PC-9 (cell line): ENCODE results near the gene BCL2L13. TPM values are rescaled to one million over a fixed set of nuclear protein-coding genes. Genes with fewer than 3 reads are reported as not detected.
A peak's percentile ranks its signal among the peaks of the same experiment; 100 is the strongest.
"Not testable (repeated sequence)": the region's sequence is repeated elsewhere in the genome, so short reads cannot be mapped to it uniquely, and the experiment has no call there.

Source experiments
- BruUV-seq: library from RNA; stranded (reverse); fragments of 400-500 nt; replicated peaks from 2 replicates; lab custom pipeline; 2021; lab: Mats Ljungman, UMichigan
- CTCF ChIA-PET: fragments of 300-600 bp; sonication (Branson Sonifier 250); formaldehyde crosslinking; loops from one replicate; lab custom pipeline; 2022; ENCODE audit warnings: antibody characterized with exemption; lab: Charles Lee
- POLR2A ChIA-PET: fragments of 300-600 bp; sonication (Branson Sonifier 250); formaldehyde crosslinking; loops from one replicate; lab custom pipeline; 2022; ENCODE audit warnings: antibody characterized with exemption; ENCODE audit not compliant: unreplicated experiment; lab: Charles Lee
- DNase-seq, 2 experiments: peaks; one replicate each; pipeline versions ENCODE4 v3.0.0 to v3.0.0-alpha.2; 2015 to 2022; ENCODE audit warnings: mixed read lengths in 1 of 2
- H2AFZ ChIP-seq: fragments of 200-600 bp; sonication (generic); 2 replicates; pipeline ENCODE4 v1.8.1; 2017; ENCODE audit warnings: antibody characterized with exemption
- H3F3A ChIP-seq: fragments of 200-600 bp; sonication (generic); 2 replicates; pipeline ENCODE4 v1.8.1; 2017; ENCODE audit warnings: antibody characterized with exemption, mild to moderate bottlenecking, low read depth; ENCODE audit not compliant: insufficient read depth
- H3K27ac ChIP-seq: fragments of 200-600 bp; sonication (generic); 2 replicates; pipeline ENCODE4 v1.6.1; 2016; ENCODE audit warnings: mixed run types
- H3K27me3 ChIP-seq: fragments of 200-600 bp; sonication (generic); 2 replicates; pipeline ENCODE4 v1.6.1; 2016; ENCODE audit warnings: low read depth, mixed run types; ENCODE audit not compliant: insufficient read depth
- H3K36me3 ChIP-seq: fragments of 200-600 bp; sonication (generic); 2 replicates; pipeline ENCODE4 v1.6.1; 2016; ENCODE audit warnings: low read depth, mixed run types
- H3K4me1 ChIP-seq: fragments of 200-600 bp; sonication (generic); replicated peaks from 2 replicates; pipeline ENCODE4 v1.6.1; 2016; ENCODE audit warnings: mixed run types; ENCODE audit not compliant: insufficient read depth
- H3K4me2 ChIP-seq: fragments of 200-600 bp; sonication (generic); 2 replicates; pipeline ENCODE4 v1.6.1; 2017; ENCODE audit warnings: mixed run types
- H3K4me3 ChIP-seq: fragments of 200-600 bp; sonication (generic); 2 replicates; pipeline ENCODE4 v1.6.1; 2016; ENCODE audit warnings: mixed run types
- H3K79me2 ChIP-seq: fragments of 200-600 bp; sonication (generic); 2 replicates; pipeline ENCODE4 v1.6.1; 2017; ENCODE audit warnings: low read depth, mixed run types
- H3K9me2 ChIP-seq: fragments of 200-600 bp; sonication (generic); 2 replicates; pipeline ENCODE4 v1.8.1; 2017; ENCODE audit warnings: mild to moderate bottlenecking; ENCODE audit not compliant: insufficient read depth
- H3K9me3 ChIP-seq: fragments of 200-600 bp; sonication (generic); 2 replicates; pipeline ENCODE4 v1.8.1; 2016; ENCODE audit warnings: low read depth; ENCODE audit not compliant: insufficient read depth
- H4K20me1 ChIP-seq: fragments of 200-600 bp; sonication (generic); 2 replicates; pipeline ENCODE4 v1.8.1; 2017; ENCODE audit not compliant: insufficient read depth
- EZH2 ChIP-seq: fragments of 200-600 bp; sonication (generic); IDR thresholded peaks from 2 replicates; pipeline ENCODE4 v1.8.0; 2017; ENCODE audit warnings: antibody characterized with exemption, low read depth
- intact Hi-C: fragments of 100-400 bp; cut with micrococcal nuclease; formaldehyde crosslinking; loops from one replicate; pipeline ENCODE4 v1.10.0; 2022; ENCODE audit not compliant: unreplicated experiment
- total RNA-seq: library from RNA; stranded (reverse); gene quantifications from 2 replicates; pipeline ENCODE4 v1.2.3, GENCODE V29; 2021
- TF ChIP-seq, protein P1 (sequence below): fragments of 200-600 bp; sonication (generic); conservative IDR thresholded peaks from 2 replicates; pipeline ENCODE4 v1.6.1; 2017; ENCODE audit warnings: mixed run types, antibody characterized with exemption, mild to moderate bottlenecking, moderate library complexity

BCL2L13 gene
- total RNA-seq, 1 experiment from 2014 or later, result 43.1 TPM

DNA sequence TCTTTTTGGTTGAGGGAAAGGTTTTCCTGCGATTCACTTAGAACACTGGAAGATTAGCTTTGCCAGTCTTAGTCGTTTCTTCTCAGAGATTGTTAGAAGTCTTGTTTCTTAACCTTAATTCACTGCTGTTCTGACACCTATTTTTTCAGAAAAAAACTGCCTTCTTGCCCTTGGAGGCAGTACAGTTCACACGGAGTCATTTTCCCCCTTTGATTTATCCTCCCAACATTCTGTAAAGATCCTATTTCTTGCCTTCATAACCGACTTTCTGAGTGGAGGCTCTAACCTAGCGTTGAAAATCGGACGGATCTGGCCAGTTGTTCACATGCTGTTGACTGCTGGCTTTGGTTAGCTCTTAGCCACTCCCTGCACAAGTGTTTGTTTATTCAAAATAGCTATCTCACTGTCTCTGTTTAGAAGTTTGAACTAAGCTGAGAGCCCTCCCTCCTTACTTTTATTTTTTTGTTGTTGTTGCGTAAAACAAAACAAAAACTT lies 737 bp downstream of the BCL2L13 start:
- H3K9me2 ChIP-seq, result no peaks in the 10 kb centered on the region
- H3F3A ChIP-seq, result peaks cover 25% of the 10 kb centered on the region
- H2AFZ ChIP-seq, result peak overlapping the region; percentile 88; the same call in 1 of the 2 replicates
- no peak for DNase-seq
- peaks cover 20% of the 10 kb centered on the region for H3K79me2 ChIP-seq
- POLR2A ChIA-PET, result interaction anchor here (0.5 to 0.7 kb wide), 3 partner anchors 10 to 415 kb away, joined by 3 to 40 read pairs (median 4); no protein-coding TSS in a partner anchor
- no peaks in the 10 kb centered on the region for H4K20me1 ChIP-seq
- TF ChIP-seq, protein P1, sequence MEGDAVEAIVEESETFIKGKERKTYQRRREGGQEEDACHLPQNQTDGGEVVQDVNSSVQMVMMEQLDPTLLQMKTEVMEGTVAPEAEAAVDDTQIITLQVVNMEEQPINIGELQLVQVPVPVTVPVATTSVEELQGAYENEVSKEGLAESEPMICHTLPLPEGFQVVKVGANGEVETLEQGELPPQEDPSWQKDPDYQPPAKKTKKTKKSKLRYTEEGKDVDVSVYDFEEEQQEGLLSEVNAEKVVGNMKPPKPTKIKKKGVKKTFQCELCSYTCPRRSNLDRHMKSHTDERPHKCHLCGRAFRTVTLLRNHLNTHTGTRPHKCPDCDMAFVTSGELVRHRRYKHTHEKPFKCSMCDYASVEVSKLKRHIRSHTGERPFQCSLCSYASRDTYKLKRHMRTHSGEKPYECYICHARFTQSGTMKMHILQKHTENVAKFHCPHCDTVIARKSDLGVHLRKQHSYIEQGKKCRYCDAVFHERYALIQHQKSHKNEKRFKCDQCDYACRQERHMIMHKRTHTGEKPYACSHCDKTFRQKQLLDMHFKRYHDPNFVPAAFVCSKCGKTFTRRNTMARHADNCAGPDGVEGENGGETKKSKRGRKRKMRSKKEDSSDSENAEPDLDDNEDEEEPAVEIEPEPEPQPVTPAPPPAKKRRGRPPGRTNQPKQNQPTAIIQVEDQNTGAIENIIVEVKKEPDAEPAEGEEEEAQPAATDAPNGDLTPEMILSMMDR, result no peak
- no peak for TF ChIP-seq EZH2
- intact Hi-C loops, result no loop called here
- H3K9me3 ChIP-seq, result no peaks in the 10 kb centered on the region
- H3K36me3 ChIP-seq, result no peaks in the 10 kb centered on the region
- H3K4me1 ChIP-seq, result peaks cover 24% of the 10 kb centered on the region
- H3K27me3 ChIP-seq, result no peaks in the 10 kb centered on the region
- no TSS peak for BruUV-seq
- H3K27ac ChIP-seq, result peak overlapping the region; percentile 90
- H3K4me3 ChIP-seq, result peak overlapping the region; percentile 89
- H3K4me2 ChIP-seq, result peak overlapping the region; percentile 85
- CTCF ChIA-PET, result no interaction called here

DNA sequence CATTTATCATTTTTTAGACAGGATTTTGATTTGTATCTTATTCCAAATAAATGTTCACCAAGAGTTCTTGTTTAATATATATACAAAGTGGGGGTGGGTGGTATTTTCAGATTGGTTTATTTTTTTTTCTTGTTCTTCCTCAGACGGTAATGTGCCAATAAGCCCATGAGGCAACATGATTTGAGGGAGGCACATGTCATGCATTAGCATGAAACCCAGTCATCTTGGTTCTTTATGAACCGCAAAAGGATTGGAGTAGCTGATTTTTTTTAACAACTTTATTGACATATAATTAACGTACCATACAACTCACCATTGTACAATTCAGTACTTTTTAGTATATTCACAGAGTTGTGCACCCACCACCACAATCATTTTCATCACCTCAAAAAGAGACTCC lies 2.7 kb downstream of the BCL2L13 start:
- no TSS peak for BruUV-seq
- TF ChIP-seq, protein P1, result no peak
- no peak for TF ChIP-seq EZH2
- Histone ChIP-seq H3K4me1 (peaks cover 19% of the 10 kb centered on the region), H3F3A (peaks cover 22% of the 10 kb centered on the region), H3K36me3 (no peaks in the 10 kb centered on the region), H3K27ac (no peak overlapping the region), H3K4me2 (no peak overlapping the region), H3K4me3 (no peak overlapping the region), H3K9me3 (no peaks in the 10 kb centered on the region), H3K27me3 (no peaks in the 10 kb centered on the region), H3K9me2 (no peaks in the 10 kb centered on the region), H3K79me2 (peaks cover 20% of the 10 kb centered on the region), H2AFZ (no peak overlapping the region), H4K20me1 (no peaks in the 10 kb centered on the region)
- ChIA-PET CTCF (no interaction called here), POLR2A (no interaction called here)
- intact Hi-C loops, result no loop called here
- no peak for DNase-seq

DNA sequence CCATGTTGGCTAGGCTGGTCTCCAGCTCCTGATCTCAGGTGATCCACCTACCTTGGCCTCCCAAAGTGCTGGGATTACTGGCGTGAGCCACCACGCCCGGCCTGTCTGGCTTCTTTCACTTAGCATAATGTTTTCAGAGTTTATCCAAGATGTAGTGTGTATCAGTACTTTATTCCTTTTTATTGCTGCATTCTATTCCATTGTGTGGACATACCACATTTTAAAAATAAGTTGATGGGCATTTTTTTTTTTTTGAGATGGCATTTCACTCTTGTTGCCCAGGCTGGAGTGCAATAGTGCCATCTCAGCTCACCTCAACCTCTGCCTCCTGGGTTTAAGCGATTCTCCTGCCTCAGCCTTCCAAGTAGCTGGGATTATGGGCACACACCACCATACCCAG lies 3.8 kb downstream of the BCL2L13 start:
- Histone ChIP-seq H3F3A (peaks cover 19% of the 10 kb centered on the region), H3K79me2 (peaks cover 20% of the 10 kb centered on the region), H3K4me1 (peaks cover 12% of the 10 kb centered on the region)
- ChIA-PET CTCF (interaction anchor here (0.6 kb wide), 1 partner anchor 62 kb away, joined by 5 read pairs; no protein-coding TSS in a partner anchor), POLR2A (interaction anchor here (0.6 kb wide), 1 partner anchor 49 kb away, joined by 4 read pairs; no protein-coding TSS in a partner anchor)
- BruUV-seq, H3K9me3 ChIP-seq, H2AFZ ChIP-seq, intact Hi-C loops, H3K27ac ChIP-seq, H3K4me2 ChIP-seq, H3K9me2 ChIP-seq, H4K20me1 ChIP-seq, DNase-seq, H3K36me3 ChIP-seq, H3K27me3 ChIP-seq, H3K4me3 ChIP-seq: not testable (repeated sequence)

DNA sequence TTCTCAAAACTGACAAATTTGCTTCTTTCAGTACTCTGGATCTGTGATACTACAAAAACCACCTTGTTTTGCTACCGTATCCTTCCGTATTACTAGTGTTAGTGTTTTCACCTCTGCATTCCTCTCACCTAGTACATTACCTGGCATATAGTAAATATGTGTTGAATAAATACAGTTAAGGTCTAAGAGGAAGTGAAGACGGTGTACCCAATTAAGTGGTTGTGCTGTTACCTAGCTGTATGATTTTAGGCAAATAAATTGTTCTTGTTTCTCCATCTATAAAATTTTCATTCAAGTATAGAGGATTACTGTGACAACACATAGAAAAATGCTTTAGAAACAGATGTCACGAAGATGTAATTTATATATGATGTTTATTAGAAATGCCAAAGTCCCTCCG lies 8.9 kb downstream of the BCL2L13 start:
- Histone ChIP-seq H3K79me2 (no peaks in the 10 kb centered on the region), H3K4me3 (no peak overlapping the region), H3K36me3 (no peaks in the 10 kb centered on the region), H4K20me1 (no peaks in the 10 kb centered on the region), H3K27ac (no peak overlapping the region), H3K4me2 (no peak overlapping the region), H3K9me2 (no peaks in the 10 kb centered on the region), H3F3A (no peaks in the 10 kb centered on the region), H2AFZ (no peak overlapping the region), H3K9me3 (no peaks in the 10 kb centered on the region), H3K4me1 (no peaks in the 10 kb centered on the region), H3K27me3 (no peaks in the 10 kb centered on the region)
- BruUV-seq, result no TSS peak
- intact Hi-C loops, result no loop called here
- ChIA-PET CTCF (no interaction called here), POLR2A (no interaction called here)
- no peak for DNase-seq
- TF ChIP-seq, protein P1, result no peak
- no peak for TF ChIP-seq EZH2
